Cardiac muscle cell (in vitro differentiated cells and primary cell): ENCODE results near the gene EXOC4. TPM values are rescaled to one million over a fixed set of nuclear protein-coding genes. Genes with fewer than 3 reads are reported as not detected.

Source experiments
- DNase-seq, 2 donors: peaks; one replicate each; pipeline versions ENCODE4 v3.0.0 to v3.0.0-alpha.2; 2010 to 2017; ENCODE audit warnings: low read depth in 1 of 2, low spot score in 1 of 2
- H3K27ac ChIP-seq: fragments of 200-600 bp; sonication (generic); 2 replicates; pipeline ENCODE4 v1.5.1; 2016
- H3K27me3 ChIP-seq: fragments of 200-600 bp; sonication (generic); 2 replicates; pipeline ENCODE4 v1.6.0; 2016; ENCODE audit warnings: control low read depth
- H3K36me3 ChIP-seq: fragments of 200-600 bp; sonication (generic); 2 replicates; pipeline ENCODE4 v1.5.1; 2016; ENCODE audit warnings: control low read depth
- H3K4me1 ChIP-seq: fragments of 200-600 bp; sonication (generic); 2 replicates; pipeline ENCODE4 v1.8.1; 2017; ENCODE audit warnings: low read depth, mild to moderate bottlenecking, mixed run types
- H3K4me3 ChIP-seq: fragments of 200-600 bp; sonication (generic); 2 replicates; pipeline ENCODE4 v1.5.1; 2016; ENCODE audit warnings: mild to moderate bottlenecking
- H3K9me3 ChIP-seq: fragments of 200-600 bp; sonication (generic); 2 replicates; pipeline ENCODE4 v1.5.1; 2017; ENCODE audit warnings: low read depth, mild to moderate bottlenecking, control low read depth
- CTCF ChIP-seq: IDR thresholded peaks from 2 replicates; pipeline ENCODE4 v1.5.1; 2012; ENCODE audit warnings: low read depth, mild to moderate bottlenecking, low read length
- polyA plus RNA-seq: library from polyadenylated mRNA; unstranded; fragments of >200 nt; fragmentation: Nextera tagmentation; extraction: Ambion mirVana; gene quantifications from 2 replicates; pipeline ENCODE4 v1.2.1, GENCODE V29; 2016
- total RNA-seq: library from RNA; depleted of rRNA; stranded (reverse); fragments of >200 nt; gene quantifications from 2 replicates; pipeline ENCODE4 v1.2.3, GENCODE V29; 2016

Gene EXOC4
- total and polyA plus RNA-seq, 2 experiments from 2014 or later: 33.6 to 46.0 TPM

- no peaks in the 10 kb centered on the region for H3K9me3 ChIP-seq
- H3K27me3 ChIP-seq: no peaks in the 10 kb centered on the region
- H3K27ac ChIP-seq: no peak overlapping the region
- DNase-seq: no peak
- H3K4me3 ChIP-seq: no peak overlapping the region
- no peaks in the 10 kb centered on the region for H3K36me3 ChIP-seq
- H3K4me1 ChIP-seq: no peaks in the 10 kb centered on the region
- TF ChIP-seq CTCF: no peak
Observed at GRCh38 chr7:133246558-133246957, 6.3 kb upstream of the EXOC4 start.

GRCh38 chr7:133248901-133249300 lies 4.0 kb upstream of the EXOC4 start:
- H3K4me3 ChIP-seq: no peak overlapping the region
- H3K36me3 ChIP-seq: no peaks in the 10 kb centered on the region
- no peaks in the 10 kb centered on the region for H3K9me3 ChIP-seq
- peaks cover 3% of the 10 kb centered on the region for H3K4me1 ChIP-seq
- DNase-seq: no peak
- no peaks in the 10 kb centered on the region for H3K27me3 ChIP-seq
- TF ChIP-seq CTCF: no peak
- no peak overlapping the region for H3K27ac ChIP-seq

GRCh38 chr7:133252506-133252857 lies 396 bp upstream of the EXOC4 start:
- no peaks in the 10 kb centered on the region for H3K36me3 ChIP-seq
- no peak for TF ChIP-seq CTCF

GRCh38 chr7:133253519-133253875 lies 619 bp downstream of the EXOC4 start:
- no peak for TF ChIP-seq CTCF
- peaks cover 6% of the 10 kb centered on the region for H3K4me1 ChIP-seq
- H3K27me3 ChIP-seq: no peaks in the 10 kb centered on the region
- H3K9me3 ChIP-seq: no peaks in the 10 kb centered on the region
- peak overlapping the region; percentile 68 for H3K4me3 ChIP-seq
- H3K27ac ChIP-seq: peak overlapping the region; percentile 92
- peak; percentile 25 to 26 for DNase-seq
- no peaks in the 10 kb centered on the region for H3K36me3 ChIP-seq

More at GRCh38 chr7:133252506-133252857, 396 bp upstream of the EXOC4 start:
- Histone ChIP-seq H3K27me3 (no peaks in the 10 kb centered on the region), H3K9me3 (no peaks in the 10 kb centered on the region), H3K4me1 (peaks cover 6% of the 10 kb centered on the region), H3K27ac (no peak overlapping the region), H3K4me3 (no peak overlapping the region)
- DNase-seq: no peak

- DNase-seq: peak in 1 of 2 donors; percentile 25
- H3K4me3 ChIP-seq: no peak overlapping the region
- H3K4me1 ChIP-seq: peaks cover 6% of the 10 kb centered on the region
- no peak overlapping the region for H3K27ac ChIP-seq
- no peaks in the 10 kb centered on the region for H3K27me3 ChIP-seq
- H3K36me3 ChIP-seq: no peaks in the 10 kb centered on the region
- H3K9me3 ChIP-seq: no peaks in the 10 kb centered on the region
- no peak for TF ChIP-seq CTCF
Observed at GRCh38 chr7:133255486-133255885, 2.6 kb downstream of the EXOC4 start.

- Histone ChIP-seq H3K27me3 (no peaks in the 10 kb centered on the region), H3K36me3 (no peaks in the 10 kb centered on the region), H3K4me1 (peaks cover 6% of the 10 kb centered on the region), H3K27ac (no peak overlapping the region), H3K4me3 (no peak overlapping the region), H3K9me3 (no peaks in the 10 kb centered on the region)
- TF ChIP-seq CTCF: no peak
- no peak for DNase-seq
Observed at GRCh38 chr7:133258174-133258573, 5.3 kb downstream of the EXOC4 start.
